OCI-LY3 (cell line): ENCODE data around the gene MUC2.

ENCODE experiments used
- CTCF ChIP-seq: fragments of 200-600, 300-600 bp; sonication (generic); IDR thresholded peaks from 2 replicates; pipeline ENCODE4 v1.5.1; 2014; ENCODE audit warnings: antibody characterized with exemption, low read length, low read depth
- EZH2phosphoT487 ChIP-seq: fragments of 200-600 bp; shearing (Covaris generic); IDR thresholded peaks from 2 replicates; pipeline ENCODE4 v1.6.1; 2018; ENCODE audit warnings: antibody characterized with exemption, mixed run types, low read depth

- no peak for TF ChIP-seq CTCF
- no peak for TF ChIP-seq EZH2phosphoT487
Measured at GRCh38 chr11:1059759-1060158, 14.9 kb upstream of the MUC2 start.
